Stimulated activated CD4-positive, alpha-beta T cell treated with anti-CD3 and anti-CD28 coated beads, Interleukin-12 subunit alpha, Interleukin-12 subunit beta, amount 100 ng/mL, for 4 hours (primary cell): Measurements from ENCODE around the gene PLA2G4F.
"Not testable (repeated sequence)": the region's sequence is repeated elsewhere in the genome, so short reads cannot be mapped to it uniquely, and the experiment has no call there.

ENCODE experiments used
- DNase-seq: peaks from one replicate; pipeline ENCODE4 v3.0.0-alpha.2; 2020

Gene PLA2G4F

DNA sequence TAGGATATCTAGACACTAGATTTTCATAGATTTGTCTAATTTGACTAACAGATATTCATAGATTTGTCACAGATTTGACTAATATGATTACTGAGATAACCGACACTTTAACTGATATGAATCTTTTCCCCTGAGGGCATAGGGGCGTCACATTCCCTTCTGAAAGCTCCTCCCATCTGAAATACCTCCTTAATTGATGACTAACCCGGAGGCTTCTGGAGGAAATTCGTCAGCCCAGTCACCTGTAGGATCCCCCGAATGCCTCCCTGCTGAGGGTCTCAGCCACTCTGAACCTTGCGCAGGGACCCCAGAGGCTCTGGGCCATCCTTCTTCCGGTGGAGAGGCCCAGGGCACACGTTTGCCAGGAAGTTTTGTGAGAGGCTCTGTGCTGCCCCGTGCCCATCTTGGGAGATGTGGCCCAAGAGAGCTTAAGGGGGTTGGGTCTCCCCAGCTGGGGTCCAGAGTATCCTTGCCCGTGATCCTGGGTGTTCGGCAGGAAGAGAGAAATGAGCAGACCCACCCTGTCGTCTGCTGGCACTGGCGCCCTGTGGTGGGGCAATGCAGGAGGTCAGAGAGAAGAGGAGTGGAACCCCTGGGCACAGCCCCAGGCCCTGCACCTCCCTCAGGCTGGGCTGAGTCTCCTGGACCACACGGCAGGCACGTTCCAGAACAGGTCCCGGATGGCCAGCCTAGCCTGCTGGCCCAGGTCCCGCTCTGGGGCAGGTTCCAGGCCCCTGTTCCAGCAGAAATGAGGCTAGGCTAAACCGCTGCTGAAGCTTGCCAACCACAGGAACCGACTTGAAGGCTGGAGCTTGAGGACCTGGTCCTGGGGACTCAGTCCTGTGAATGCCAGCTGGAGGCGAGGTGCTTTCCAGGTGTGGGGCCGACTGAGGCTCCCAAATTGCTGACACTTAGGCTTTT lies 63.8 kb downstream of the PLA2G4F start:
- DNase-seq = no peak

DNA sequence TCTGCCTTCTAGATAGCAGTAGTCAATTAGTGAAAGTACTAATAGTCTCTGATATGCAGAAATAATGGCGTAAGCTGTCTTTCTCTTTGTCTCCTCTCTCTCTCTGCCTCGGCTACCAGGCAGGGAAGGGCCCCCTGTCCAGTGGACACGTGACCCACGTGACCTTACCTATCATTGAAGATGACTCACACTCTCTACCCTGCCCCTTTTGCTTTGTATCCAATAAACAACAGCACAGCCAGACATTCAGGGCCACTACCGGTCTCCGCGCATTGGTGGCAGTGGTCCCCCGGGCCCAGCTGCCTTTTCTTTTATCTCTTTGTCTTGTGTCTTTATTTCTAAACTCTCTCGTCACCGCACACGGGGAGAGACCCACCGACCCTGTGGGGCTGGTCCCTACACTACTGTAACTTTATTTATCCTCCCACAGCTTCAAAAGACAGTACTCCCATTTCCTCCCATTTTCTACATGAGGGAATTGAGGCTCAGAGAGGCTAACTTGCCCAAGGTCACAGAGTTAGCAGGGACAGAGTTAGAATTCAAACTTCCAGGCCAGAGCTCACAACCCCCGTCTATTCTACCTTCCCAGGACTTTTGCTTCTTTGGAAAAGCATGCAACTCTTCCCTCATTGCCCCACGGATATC lies 64.6 kb downstream of the PLA2G4F start:
- not testable (repeated sequence) for DNase-seq

DNA sequence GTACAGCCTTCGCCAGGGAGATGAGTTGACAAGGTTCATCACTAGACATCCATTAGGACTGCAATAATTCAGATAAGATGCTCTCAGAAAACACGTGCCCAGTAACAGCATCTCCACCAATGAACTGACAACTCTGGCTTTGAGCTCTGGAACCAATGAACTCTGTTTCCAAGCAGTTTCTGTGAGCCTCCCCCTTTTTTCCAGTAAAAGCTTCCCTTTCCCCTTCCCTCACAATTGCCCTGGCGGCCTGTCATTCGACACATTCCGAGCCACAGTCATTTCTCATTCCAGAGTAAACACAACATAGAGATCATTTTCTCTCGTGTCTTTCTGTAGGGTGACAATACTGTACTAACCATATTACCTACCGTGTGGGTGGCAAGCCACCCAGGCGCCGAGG lies 65.7 kb downstream of the PLA2G4F start:
- DNase-seq = no peak

DNA sequence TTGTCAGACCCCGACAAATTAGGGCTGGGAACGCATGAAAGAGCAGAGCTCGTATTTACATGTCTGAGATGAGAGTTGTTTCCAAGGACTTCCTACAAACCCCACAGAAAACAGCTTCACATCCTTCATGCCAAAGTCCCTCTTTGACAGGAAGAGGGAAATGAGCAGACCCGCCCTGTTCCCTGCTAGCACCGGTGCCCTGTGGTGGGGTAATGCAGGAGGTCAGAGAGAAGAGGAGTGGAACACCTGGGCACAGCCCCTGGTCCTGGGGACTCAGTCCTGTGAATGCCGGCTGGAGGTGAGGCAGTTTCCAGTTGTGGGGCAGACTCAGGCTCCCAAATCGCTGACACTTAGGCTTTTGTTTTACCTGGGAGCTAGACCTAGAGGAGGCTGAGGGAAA lies 66.1 kb downstream of the PLA2G4F start:
- no peak for DNase-seq

DNA sequence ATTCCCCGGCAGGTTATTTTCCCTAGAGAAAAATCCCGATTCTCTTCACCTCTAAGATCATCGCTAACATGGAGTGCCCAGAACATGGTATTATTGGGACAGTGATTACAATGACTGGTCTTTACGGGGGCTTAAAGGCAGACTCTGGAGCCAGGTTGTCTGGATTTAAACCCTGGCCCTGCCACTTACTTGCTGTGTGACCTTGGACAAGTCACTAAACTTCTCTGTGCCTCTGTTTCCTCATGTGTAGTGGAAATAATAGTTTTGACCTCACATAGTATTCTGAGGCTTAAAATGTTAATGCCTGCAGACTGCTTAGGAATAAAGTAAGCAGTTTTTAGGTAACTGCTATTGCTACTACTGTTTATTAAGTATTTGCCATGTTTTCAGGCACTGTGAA lies 66.5 kb downstream of the PLA2G4F start:
- no peak for DNase-seq
